ENCODE results near the gene CYYR1.

Gene CYYR1

DNA sequence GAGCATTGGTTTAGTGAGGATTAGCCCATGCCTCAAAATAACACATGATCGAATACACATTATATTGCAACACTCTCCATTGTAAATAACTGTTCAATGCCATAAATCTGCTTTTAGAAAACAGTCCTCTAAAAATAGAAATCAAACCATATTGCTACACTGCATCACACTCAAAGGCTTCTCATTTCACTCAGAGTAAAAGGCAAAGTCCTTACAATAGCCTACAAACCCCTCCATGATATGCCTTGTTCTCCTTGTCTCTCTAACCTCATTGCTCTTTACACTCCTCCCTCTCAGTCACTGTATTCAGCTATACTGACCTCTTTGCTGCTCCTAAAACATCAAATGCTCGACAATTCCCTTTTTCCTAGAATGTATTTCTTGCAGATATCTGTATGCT, 64.2 kb downstream of the CYYR1 start:
- TF ChIP-seq, protein P1, sequence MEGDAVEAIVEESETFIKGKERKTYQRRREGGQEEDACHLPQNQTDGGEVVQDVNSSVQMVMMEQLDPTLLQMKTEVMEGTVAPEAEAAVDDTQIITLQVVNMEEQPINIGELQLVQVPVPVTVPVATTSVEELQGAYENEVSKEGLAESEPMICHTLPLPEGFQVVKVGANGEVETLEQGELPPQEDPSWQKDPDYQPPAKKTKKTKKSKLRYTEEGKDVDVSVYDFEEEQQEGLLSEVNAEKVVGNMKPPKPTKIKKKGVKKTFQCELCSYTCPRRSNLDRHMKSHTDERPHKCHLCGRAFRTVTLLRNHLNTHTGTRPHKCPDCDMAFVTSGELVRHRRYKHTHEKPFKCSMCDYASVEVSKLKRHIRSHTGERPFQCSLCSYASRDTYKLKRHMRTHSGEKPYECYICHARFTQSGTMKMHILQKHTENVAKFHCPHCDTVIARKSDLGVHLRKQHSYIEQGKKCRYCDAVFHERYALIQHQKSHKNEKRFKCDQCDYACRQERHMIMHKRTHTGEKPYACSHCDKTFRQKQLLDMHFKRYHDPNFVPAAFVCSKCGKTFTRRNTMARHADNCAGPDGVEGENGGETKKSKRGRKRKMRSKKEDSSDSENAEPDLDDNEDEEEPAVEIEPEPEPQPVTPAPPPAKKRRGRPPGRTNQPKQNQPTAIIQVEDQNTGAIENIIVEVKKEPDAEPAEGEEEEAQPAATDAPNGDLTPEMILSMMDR (IDR thresholded peaks at IDR 0.05) = no peak

DNA sequence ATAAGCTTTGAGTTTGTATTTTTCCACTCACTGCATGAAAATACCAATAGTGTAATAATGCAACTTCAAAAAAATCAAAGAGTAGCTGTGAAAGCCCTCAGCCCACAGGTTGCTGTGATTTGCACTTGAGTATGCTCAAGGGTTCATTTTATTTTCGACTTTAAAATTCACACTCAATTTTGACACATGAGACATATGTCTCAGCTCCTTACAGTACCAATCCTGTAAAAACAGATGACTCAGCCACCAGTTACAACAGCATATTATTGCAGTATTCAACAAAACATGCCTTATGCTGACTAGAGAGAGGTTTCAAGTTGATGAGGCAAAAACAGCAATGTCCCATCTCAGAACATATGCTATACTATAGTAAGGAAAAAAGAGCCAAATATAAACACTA, 66.1 kb downstream of the CYYR1 start:
- TF ChIP-seq, protein P1 (IDR thresholded peaks at IDR 0.05) = no peak

DNA sequence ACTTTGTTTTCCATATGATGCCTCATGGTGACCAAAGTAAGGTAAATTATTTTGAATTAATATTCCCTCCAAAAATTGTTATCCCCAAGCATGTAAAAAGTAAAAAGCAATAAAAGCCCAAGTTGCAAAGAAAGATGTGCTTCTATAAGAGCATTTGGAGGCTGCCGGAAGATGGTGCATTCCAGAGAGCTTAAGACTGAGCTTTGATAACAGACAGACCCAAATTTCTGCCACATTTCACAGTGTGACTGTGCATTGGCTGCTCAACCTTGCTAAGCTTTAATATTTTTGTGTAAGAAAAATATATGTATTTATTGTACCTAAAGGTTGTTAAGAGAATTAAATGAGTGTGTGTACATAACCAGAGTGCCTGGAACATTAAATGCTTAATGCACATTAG, 67.9 kb downstream of the CYYR1 start:
- TF ChIP-seq, protein P1 (IDR thresholded peaks at IDR 0.05) = no peak

DNA sequence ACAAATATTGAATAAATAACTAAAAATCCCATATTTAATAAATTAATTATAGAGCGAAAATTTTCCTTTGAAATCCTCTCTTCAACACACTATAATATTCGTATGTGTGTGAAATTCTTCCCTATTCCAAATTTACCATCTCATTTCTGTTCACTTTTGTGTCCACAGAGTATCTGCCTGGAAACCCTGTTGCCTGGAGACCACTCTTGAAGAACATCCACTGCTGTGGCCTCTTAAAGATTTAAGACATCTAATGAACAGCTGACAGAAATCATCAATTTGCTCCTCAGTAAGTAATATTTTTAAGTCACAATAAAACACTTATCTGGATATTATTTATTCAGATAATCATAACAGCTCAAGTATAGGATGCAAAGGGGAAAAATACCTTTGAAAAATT, 69.7 kb downstream of the CYYR1 start:
- TF ChIP-seq, protein P1 (IDR thresholded peaks at IDR 0.05) = no peak

DNA sequence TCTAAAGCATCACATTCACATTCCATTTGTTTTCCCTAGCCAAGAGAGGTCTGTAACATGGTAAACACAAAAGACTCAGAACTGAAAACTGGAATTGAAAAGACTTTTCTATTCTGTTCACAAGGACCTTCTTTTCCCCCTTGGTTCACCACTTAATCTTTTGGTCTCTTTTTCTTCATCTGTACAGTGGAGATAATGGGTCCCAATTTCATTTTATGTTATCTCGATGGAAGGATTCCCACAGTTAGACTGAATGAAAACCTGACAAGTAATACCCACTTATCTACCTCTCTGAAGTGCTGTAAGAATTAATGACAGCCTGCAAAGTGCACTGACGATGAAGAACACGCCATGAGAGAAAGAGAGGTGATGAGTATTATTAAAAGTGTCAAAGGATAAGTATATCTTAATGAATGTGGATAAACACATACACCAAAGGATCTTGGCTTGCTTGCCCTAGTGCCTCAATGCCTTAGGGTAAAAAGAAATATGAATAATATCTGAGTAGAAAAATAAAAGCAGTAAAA, 71.5 kb downstream of the CYYR1 start:
- TF ChIP-seq, protein P1 (IDR thresholded peaks at IDR 0.05) = no peak

DNA sequence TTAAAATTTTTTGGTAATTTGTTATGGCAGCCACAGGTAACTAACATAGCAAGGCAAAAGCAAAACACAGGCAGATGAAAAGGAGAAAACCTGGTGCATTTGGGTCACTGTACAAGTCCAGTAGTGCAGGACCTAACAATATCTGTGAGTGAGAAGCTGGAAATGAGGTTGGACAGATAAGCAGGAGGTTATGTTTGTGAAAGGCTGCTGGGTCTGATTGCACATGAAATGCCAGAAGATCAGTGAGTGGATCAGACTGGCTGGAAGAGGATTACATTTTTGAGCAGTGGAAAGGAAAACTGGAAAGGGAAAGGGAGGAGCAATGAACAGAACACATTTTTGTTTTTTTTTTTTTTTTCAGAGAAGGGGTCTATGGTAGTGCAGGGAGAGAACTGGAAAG, 73.6 kb downstream of the CYYR1 start:
- TF ChIP-seq, protein P1 (IDR thresholded peaks at IDR 0.05) = no peak

DNA sequence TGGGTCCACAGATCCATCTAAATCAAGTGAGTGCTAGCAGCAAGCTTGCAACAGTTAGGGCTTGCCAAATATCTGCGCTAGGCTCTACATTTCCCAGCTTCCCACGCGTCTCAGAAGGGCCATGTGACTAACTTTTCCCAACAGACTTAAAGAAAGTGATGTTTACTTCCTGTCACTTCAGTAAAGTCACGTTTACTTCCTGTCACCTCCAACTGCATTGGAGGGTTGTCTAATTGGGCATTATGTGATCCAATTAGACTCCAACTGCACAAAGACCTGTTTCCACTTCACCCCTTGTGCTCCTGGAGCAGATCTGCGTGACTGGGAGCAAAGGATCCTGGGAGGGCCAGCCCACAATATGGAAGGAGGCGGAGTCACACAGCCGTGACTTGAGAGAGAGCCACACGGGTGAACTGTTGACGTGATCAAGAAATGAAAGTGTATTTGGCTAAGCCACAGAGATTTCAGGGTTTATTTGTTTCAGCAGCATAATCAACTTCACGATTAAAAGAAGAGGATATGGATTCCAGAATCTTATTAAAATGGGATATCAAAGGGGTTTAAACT, 77.7 kb downstream of the CYYR1 start:
- TF ChIP-seq, protein P1 (IDR thresholded peaks at IDR 0.05) = no peak

DNA sequence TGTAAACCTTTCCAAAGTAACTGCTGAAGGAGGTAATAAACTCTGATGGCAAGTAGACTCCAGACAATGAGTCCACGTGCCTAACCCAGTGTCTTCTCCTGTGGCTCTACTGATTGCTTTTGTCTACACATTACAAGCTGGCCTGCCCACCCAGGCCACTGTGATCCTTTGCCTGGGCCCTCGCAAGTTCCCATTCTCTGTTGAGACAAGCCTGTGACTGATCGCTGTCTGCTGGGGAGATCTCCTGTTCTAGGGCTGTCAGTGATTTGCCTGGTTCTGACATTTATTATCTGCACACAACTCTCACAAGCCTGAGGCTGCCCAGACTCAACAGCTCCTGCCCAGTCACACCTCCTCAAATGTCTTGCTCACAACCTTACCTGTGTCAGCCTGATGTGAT, 81.4 kb downstream of the CYYR1 start:
- TF ChIP-seq, protein P1 (IDR thresholded peaks at IDR 0.05) = no peak
